ENCODE measurements around the gene PPP6R1. TPM values are rescaled to one million over a fixed set of nuclear protein-coding genes. Genes with fewer than 3 reads are reported as not detected.
"Not testable (repeated sequence)": the region's sequence is repeated elsewhere in the genome, so short reads cannot be mapped to it uniquely, and the experiment has no call there.

Gene PPP6R1
- total RNA-seq, 1 donor from 2014 or later, result 30.3 TPM

DNA sequence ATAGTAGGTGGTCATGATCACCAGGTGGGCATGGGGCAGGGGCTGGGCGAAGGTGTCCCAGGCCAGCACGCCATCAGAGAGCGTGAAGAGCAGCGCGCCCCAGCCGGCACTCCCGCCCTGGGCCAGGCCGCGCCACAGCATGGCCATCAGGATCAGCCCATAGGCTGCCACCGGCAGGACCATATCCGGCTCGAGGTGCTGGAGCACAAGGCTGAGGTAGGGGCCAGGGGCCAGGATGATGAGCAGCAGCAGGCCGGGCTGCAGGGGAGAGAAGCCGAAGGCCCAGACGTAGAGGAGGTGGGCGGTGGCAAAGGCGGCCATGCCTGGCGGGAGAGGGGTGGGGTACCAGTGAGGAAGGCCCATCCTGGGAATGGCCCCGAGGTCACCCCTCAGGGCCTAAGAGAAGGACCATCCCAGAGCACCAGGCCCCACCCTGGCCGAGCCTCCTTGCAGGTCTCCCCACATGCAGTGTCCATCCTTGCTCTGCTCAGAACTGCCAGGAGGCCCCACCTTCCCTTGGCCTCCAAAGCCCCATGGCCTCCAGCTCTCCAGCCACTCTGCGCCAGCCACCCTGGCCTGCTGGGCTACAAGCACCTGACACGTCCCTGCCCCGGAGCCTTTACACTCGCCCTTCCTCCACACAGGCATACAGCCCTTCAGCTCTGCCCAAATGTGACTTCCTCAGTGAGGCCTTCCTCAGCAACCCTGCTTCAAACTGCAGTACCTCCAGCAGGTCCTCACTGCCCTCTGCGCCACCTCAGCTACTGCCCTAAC is 31.4 kb downstream of the PPP6R1 start:
- DNase-seq (ENCODE audit: low spot score) (no peak), ATAC-seq (no peak)

GRCh38 chr19:55226788-55227187 is 32.0 kb downstream of the PPP6R1 start:
- ATAC-seq, result no peak
- no peak for DNase-seq (ENCODE audit: low spot score)

- no peak for ATAC-seq
- DNase-seq (ENCODE audit: low spot score), result no peak
These were observed 32.5 kb downstream of the PPP6R1 start for GRCh38 chr19:55226273-55226672.

DNA sequence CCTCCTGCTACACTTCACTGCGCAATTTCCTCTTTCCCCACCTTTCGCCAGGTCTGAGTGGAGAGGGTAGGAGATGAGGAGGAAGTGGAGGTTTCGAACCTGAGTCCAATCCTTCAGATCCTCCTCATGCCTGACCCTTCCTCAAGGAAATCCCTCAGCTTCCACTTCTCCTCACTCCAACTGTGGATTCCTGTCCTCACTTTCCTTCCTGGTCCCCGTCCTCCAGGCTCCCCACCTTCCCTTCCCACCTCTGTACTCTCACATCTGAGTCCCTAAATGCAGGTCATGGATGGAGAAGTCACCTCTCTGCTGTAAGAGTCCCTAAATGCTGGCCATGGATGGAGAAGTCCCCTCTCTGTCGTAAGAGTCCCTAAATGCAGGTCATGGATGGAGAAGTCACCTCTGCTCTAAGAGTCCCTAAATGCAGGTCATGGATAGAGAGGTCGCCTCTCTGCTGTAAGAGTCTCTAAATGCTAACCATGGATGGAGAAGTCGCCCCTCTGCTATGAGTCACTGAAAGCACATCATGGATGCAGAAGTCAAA is 33.3 kb downstream of the PPP6R1 start:
- ATAC-seq, result no peak
- DNase-seq (ENCODE audit: low spot score), result no peak

GRCh38 chr19:55224679-55225414 is 34.0 kb downstream of the PPP6R1 start:
- not testable (repeated sequence) for DNase-seq (ENCODE audit: low spot score); ATAC-seq

DNA sequence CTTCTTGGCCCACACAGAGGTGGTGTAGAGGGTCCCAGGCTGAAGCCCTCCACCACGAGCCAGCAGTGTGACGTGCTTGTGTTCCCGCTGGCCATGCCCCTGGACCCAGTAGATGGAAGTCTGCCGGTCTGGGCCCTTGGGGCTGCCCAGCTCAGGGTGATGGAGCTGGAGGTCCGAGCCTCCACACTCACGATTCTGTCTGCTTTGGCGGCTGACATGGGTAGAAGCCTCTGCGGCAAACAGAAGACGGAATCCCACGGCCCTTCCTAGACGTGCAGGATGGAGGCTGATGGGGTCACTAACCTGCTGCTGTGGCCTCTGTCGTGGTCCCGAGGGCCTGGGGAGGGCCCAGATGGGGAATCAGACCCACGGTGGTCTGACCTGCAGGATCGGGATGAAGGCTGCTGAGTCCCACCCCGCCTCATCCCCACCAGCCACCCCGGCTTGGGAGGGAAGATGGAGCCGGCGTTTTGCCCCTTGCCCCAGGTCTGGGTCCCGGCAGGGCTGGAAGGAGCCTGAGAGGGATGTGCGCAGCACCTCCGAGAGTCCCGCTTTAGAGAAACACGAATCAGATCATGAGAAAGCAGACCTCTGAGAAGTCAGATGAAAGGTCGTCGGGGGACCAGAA is 34.7 kb downstream of the PPP6R1 start:
- ATAC-seq (no peak), DNase-seq (ENCODE audit: low spot score) (no peak)

DNA sequence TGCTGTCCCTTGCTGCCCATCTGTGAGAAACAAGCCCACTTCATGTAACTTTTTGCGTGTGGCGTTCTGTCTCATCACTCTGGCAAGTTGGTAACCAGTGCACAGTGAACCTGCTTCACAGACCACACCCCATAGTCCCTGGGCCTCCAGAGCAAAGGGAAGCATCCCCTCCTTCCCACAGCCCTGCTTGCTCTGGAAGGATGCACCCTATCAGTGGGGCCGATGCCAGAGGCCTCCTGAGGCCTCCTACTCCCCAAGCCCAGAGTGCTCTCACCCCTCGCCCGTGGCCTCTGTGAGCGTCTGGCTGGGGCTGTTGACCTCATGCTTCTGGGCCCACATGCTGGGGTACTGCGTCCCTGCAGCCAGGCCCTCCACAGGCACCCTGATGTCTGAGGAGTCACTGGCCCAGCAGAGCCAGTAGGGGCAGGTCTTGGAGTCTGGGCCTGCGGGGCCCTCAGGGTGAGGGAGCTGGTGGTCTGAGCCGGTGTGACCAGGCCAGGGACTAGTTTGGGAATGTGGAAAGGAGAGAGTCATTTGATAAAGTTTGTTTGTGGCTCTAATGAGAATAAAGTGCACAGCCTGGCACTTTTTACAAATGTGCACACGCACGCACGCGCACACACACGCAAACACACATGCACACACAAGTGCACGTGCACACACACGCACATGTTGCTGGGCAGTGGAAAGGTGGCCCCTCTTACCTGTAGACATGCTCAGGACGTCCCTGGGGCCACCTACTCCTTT is 35.4 kb downstream of the PPP6R1 start:
- DNase-seq (ENCODE audit: low spot score) (no peak), ATAC-seq (no peak)

DNA sequence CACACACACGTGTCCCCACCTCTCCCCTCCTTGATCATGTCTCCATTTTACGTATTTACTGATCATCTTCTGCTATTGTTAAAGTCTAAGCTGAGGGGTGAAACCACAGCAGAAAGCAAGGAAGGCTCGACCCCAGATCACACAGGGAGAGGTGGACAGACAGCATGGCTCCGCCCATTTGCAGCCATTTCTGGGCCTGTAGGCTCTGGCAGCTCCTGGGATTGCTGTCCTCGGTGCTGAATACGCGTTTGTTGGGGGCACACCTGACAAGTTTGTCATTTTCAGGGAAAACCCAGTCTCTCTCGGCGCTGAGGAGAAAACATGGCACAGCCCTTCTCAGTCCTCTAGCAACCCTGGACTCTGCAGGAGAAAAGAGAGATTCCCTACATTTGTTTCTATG is 38.3 kb downstream of the PPP6R1 start:
- ATAC-seq (no peak), DNase-seq (ENCODE audit: low spot score) (no peak)

DNA sequence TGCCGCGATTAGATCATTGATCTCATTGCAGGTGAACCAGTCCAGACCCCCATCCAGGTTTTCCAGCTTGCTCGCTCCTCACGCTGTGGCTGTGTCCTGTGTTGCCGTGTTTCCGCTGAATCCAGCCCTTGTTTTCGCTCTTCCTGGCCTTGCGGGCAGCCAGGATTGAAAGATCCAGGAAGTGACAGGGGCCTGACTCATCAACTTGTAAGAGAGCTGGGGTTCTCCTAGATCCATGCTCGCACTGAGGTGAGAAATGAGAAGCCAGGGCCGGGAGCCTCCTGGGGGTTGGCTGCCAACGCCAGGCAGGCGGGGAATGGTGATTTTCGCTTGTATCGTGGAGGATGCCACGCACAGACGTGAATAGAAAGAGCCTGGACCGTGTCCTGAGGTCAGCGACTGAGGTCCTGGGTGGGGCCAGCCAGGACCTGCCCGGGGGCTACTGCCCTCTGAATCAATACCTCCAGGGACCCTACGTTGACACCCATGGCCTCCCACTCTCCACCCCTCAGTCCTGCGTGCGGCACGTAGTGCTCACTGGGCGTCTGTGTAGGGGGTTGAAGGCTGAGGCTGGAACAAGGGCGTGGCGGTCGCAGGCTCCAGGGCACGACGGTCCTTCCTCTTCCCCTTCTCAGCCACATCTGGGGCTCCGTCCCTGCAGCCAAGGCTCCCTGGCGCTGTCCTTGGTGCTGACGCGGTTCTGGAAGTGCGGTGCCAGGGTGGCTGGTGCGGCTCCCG is 42.2 kb downstream of the PPP6R1 start:
- peak; percentile 88 for ATAC-seq

GRCh38 chr19:55213547-55213946 is 45.3 kb downstream of the PPP6R1 start:
- DNase-seq (ENCODE audit: low spot score) (no peak), ATAC-seq (no peak)

More for the DNA sequence above, 42.2 kb downstream of the PPP6R1 start:
- peak; percentile 79 for DNase-seq (ENCODE audit: low spot score)

GRCh38 chr19:55212447-55212846 is 46.4 kb downstream of the PPP6R1 start:
- peak; percentile 40 for ATAC-seq
- DNase-seq (ENCODE audit: low spot score), result no peak

DNA sequence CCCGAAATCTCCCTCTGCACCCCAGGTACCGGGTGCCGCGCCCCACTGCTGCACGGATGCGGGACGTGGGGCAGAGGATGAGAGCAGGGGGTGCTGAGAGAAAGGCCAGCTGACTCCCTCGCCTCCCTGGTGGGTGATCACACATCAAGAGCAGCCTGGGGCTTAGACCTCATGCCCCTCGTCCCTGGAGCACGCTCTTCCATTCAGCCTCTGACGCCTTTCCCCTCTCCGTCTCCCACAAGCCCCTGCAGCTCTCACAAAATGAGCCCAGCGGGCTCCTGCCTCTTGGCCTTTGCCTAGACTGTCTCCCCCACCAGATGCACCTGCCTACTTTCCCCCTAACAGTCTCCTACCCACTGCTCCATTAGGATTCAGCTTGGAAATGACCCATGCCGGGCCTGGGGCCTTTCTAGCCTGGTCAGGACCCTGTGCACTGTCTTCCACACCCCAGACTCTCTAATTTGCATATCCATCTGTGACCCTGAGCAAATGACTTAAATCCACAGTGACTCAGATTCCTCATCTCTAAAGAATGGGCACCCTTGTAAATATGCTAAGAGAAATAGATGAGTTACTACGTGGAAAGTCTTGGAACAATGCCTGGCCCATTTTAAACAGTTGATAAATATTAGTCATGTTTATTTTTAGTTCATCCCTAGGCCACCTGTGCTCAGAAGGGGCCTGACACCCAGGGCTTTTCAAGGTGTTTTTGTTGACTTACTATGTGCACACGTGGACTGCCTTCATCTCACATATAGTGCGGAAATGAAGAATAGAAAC is 48.9 kb downstream of the PPP6R1 start:
- no peak for DNase-seq (ENCODE audit: low spot score)
- ATAC-seq, result no peak

GRCh38 chr19:55208880-55209692 is 49.7 kb downstream of the PPP6R1 start, which contains the start of gene PTPRH:
Gene PTPRH, minus strand, starts transcription at chr19:55209501. Its CDS starts 68 bp downstream, at chr19:55209433.
- DNase-seq (ENCODE audit: low spot score) (no peak), ATAC-seq (no peak)

GRCh38 chr19:55206664-55207500 is 51.9 kb downstream of the PPP6R1 start:
- peak; percentile 85 for DNase-seq (ENCODE audit: low spot score)

DNA sequence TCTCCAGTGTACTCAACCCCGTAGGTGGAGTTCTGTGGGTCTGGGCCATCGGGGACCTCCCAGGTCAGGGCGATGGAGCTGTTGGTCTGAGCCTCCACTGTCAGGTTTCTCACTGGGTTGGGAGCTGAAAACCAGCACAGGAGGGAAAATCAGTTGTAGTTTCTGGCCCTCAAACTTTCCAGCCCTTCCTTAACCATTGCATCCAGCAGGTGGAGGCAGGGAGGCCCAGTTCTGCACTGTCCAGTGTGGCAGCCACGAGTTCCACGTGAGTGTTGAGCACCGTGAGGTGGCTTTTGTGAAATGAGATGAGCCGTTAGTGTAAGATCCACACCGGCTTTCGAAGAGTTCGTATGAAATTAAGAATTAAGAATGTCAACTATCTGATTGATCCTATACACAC is 56.6 kb downstream of the PPP6R1 start:
- not testable (repeated sequence) for DNase-seq (ENCODE audit: low spot score); ATAC-seq

More at GRCh38 chr19:55206664-55207500, 51.9 kb downstream of the PPP6R1 start:
- ATAC-seq, result peak; percentile 96

GRCh38 chr19:55199620-55200204 is 59.1 kb downstream of the PPP6R1 start:
- no peak for DNase-seq (ENCODE audit: low spot score)
- no peak for ATAC-seq

- no peak for ATAC-seq
- DNase-seq (ENCODE audit: low spot score), result no peak
These were observed 60.2 kb downstream of the PPP6R1 start for GRCh38 chr19:55198651-55199050.

Data from left lobe of liver (tissue), 2 donors.